DMS114 treated with DMSO at 0.1 percent for 48 hours (cell line): Measurements from ENCODE around the gene ARHGAP5.

Experiments used
- DNase-seq: peaks from one replicate; lab custom pipeline; 2025; ENCODE audit not compliant: unreplicated experiment; lab: John Stamatoyannopoulos, UW

ARHGAP5 gene

DNA sequence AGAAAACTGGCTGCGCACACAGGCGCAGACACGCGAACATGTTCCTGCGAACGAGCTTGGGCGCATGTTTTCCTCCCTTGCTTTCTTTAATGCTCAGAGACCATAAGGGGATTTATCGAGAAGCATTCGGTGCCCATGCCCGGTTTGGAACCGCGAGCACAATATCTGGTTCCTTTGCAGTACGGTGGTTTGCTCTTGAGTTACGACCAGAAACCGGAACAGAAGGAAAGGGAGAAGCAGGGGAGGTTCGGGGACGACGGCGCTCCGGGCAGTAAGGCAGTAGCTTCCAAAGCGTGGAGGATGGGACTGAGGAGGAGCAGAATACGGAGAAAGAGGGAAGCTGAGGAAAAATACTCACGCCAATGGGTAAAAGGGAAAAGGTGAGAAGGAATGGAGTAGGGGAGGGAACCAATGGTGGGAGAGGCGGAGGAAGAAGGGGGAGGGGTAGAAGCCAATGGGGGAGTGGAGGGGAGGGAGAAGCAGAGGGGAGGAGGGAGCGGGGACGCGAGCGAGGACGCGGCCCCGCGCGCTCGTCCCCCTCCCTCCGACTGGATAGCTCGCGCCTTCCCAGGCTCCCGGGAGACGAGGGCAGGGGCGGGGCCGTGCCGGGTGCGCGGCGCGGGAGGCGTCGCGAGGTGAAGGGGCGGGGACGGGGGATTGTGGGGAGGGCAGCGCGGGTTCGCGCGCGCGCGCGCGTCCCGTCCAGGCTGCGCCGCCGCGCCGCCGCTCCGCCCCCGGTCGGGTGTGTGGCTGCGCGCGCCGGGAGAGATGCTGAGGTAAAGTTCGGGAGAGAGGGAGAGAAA is 625 bp upstream of the ARHGAP5 start:
- peak; percentile 91 for DNase-seq

DNA sequence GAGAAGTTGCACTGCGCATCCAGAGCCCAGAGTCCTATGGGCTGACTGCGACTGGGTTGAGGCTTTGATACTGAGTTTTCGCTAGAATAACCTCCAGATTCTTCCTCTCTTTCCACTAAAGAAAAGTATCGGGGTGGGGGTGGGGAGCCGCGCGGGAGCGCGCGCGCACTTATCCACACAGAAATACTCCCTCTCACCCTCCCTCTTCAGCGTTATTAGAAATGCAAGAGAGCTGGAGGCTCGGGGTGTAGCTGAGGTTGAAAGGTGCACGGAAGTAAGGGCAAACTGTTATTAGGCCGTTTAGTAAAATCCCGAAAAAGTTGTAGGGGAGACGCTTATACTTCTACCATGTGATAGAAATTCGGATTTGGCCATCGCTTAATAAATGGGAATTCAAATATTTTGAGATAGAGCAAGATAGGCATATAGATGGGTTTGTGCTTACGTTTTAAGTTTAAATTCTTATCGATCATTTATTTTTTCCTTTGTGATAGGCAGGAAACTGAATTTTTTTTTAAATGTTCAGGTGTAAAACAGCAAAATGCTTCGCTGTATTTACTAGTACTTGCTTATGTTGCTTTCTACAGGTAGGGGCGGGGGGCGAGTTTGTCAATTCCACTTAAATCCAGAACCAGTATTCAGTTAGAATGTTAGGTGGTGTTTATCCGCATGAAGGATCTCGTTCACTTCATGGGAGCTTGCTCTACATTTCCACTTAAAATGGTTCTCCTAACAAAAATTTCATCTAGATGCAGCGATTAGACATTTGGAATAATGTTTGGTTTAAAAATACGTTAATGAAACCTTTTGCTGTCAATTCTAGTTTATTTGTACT is 1.1 kb downstream of the ARHGAP5 start:
- DNase-seq: no peak

DNA sequence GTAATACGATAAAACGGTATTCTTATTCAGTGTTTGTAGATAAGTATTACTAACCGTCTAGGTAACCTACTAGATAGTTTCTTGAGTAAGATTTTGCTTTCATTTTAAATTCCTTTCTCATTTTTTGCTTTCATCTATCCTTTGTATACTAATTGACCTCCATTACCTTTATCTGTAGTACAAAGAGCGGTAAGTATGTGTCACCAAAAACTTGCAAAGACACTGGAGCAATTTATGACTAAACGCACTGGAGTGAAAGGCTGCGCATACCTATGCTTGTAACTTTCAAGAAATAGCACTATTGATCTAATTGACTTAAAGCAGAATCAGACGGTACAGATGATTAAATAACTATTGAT is 1.7 kb downstream of the ARHGAP5 start:
- no peak for DNase-seq

DNA sequence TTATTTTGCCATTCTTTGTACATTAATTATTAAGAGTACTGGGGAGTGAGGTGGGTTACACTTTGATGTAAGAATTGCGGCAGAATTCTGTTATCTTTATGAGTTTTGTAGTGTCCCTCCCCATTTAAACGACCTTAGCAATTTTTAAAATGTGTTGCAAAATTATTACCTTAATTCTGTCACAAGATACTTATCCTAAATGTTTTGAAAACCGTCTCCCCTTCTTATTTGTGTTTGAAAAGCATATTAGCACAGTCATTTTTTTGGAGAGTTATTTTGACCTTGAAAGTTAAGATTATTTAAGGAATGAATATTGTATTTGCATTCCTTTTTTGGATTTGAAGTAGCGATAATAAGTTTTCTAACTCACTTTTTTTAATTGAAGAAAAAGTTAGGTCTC is 2.2 kb downstream of the ARHGAP5 start:
- no peak for DNase-seq

DNA sequence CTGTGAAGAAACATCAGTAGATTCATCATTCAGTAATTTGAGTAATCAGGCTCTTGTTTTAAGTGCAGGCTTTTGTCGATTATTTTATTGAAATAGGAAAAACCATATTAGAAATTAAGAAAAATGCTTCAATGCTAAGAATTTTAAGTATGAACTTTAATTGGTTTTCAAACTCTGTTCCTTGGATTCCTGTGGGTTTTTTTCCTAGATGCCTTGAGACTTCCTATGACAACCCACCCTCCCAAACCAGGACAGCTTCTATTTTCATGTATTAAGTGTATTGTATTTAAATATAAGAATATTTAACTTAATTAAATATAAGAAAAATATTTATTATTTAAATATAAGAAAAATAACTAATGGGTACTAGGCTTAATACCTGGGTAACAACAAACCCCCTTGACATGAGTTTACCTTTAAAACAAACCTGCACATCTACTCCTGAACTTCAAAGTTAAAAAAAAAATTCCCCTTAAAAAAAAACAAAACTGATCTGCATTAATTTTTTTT is 3.0 kb downstream of the ARHGAP5 start:
- DNase-seq: no peak

- DNase-seq: no peak
Measured at GRCh38 chr14:32081901-32082300, 4.8 kb downstream of the ARHGAP5 start.

- DNase-seq: no peak
Measured at GRCh38 chr14:32083315-32083624, 6.2 kb downstream of the ARHGAP5 start.

- DNase-seq: no peak
Measured at GRCh38 chr14:32083789-32084188, 6.7 kb downstream of the ARHGAP5 start.

DNA sequence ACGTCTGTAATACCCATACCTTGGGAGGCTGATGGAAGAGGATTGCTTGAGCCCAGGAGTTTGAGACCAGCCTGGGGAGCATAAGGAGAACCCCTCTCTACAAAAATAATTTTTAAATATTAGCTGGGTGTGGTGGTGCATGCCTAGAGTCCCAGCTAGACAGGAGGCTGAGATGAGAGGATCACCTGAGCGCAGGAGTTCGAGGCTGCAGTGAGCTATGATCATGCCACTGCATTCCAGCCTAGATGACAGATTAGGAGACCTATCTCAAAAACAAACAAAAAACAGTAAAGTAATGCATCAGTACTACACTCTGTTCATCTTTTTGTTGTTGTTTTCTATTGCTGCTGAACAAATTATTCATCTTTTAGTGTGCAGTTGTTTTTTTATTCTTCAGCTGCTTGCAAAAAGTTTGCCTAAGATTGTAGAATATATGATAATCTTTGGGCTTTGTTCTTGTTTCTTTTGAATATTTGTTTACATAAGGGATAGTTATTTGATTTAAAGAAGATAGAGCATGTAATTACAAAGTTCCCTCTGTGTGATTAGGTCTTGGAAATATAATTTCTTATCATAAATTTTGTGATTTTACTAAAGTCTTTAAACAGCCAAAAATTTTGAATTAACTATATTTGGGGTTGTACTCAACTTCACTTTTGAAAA is 8.2 kb downstream of the ARHGAP5 start:
- no peak for DNase-seq

DNA sequence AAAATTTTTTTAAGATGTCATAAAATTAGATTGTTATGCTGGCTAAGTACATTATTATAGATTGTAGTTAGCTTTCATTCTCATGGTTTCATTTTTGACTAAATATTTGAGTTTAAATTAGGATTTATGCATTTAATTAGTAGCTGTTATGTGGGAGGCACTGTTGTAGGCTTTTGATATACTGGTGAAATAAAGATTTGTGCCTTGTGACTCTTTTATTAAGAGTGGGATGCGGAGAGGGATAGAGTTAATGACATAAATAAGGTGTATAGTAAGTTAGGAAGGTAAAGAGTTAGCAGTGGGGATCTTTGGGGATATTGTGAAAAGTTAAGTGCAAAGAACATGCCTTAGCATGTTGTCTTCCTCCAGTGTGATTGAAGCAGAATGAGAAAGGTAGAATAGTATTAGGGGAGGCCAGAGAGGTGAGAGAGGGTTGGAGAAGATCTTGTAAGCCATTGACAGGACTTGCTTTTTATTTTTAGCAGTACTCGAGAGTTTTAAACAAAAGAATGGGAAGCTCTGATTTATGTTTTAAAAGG is 8.8 kb downstream of the ARHGAP5 start:
- no peak for DNase-seq

DNA sequence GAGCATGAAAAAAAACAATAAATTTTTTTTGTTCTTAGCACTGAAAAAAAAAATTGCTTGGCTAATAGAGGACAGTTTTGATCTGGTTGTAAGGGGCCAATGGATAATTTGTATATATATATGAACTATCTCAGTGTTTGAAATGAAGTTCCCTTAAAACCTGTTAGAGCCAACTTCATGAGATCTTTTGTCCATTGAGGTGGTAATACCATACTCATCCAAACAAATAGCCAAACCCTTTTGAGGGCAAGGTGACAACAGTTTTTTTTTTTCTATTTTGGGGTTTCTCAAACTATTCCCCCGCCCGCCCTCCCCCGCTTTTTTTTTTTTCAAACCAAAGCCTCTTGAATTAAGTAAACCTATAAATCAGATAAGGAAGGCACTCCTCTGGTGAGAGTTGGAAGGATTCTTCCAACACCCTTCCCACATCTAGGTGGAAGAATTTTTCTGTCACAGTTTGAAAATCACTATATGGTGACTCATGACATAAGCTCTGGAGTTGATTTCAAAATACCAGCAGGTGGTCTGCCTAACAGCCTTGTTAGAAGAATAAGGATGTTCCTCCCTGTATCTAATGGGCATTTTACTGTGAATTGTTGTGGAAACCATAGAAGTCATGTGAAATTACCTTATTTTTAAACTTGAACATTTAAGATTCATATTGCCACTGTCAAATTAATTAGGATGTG is 10.2 kb downstream of the ARHGAP5 start:
- no peak for DNase-seq

GRCh38 chr14:32087907-32088306 is 10.8 kb downstream of the ARHGAP5 start:
- DNase-seq: no peak

GRCh38 chr14:32090686-32091085 is 13.6 kb downstream of the ARHGAP5 start:
- no peak for DNase-seq

DNA sequence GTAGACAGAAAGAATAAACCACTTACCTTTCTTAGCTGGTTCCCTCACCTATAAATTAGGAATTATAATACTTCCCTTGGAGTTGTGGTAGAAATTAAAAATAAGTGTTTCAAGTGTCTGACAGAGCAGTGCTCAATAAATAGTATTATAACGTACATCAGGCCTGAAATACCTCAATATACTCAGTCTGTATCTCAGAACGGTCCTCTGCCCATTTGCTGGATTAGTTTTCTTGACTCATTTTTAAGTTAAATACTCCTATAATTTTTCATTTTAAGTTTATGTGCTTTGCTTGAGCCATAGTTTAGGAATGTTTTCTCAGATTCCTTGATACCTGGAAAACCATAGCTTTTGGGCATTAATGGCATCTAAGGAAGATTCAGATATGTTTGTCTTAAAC is 22.4 kb downstream of the ARHGAP5 start:
- DNase-seq: no peak

GRCh38 chr14:32100175-32100574 is 23.1 kb downstream of the ARHGAP5 start:
- DNase-seq: no peak

- DNase-seq: no peak
Measured at GRCh38 chr14:32102152-32102787, 25.2 kb downstream of the ARHGAP5 start.

GRCh38 chr14:32102968-32103367 is 25.9 kb downstream of the ARHGAP5 start:
- DNase-seq: no peak

DNA sequence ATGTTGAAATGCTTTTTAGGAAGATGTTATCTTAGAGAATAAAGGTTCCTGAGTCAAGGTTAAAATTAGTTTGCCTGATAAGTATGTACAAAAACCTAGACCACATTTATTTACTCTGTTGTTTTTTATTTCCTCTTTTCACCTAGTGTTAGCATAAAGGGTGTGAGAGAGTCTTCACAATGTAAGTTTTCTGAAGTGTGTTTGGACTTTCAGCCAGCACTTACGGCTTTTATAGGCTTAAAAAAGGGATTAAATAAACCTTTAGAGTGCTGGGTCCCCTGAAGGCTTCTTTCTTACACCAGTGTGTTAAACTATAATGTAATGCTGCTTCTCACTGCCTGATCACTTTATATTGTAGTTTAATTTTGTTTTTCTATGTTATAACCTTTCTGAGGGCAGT is 27.2 kb downstream of the ARHGAP5 start:
- no peak for DNase-seq

- DNase-seq: no peak
Measured at GRCh38 chr14:32104803-32105202, 27.7 kb downstream of the ARHGAP5 start.
